HT-29 (cell line): Measurements from ENCODE around the gene LRRC46. TPM values are rescaled to one million over a fixed set of nuclear protein-coding genes. Genes with fewer than 3 reads are reported as not detected.

Source experiments
- DNase-seq: peaks from one replicate; pipeline ENCODE4 v3.0.0-alpha.2; 2015; ENCODE audit warnings: low spot score
- total RNA-seq: library from RNA; depleted of rRNA; stranded (reverse); fragments of >200 nt; shearing (Covaris generic); gene quantifications from 2 replicates; pipeline ENCODE4 v1.2.3, GENCODE V29; 2014; rRNA removed

Gene LRRC46
- 0.10 TPM in 1 of 2 replicates, not detected in the other for total RNA-seq

DNA sequence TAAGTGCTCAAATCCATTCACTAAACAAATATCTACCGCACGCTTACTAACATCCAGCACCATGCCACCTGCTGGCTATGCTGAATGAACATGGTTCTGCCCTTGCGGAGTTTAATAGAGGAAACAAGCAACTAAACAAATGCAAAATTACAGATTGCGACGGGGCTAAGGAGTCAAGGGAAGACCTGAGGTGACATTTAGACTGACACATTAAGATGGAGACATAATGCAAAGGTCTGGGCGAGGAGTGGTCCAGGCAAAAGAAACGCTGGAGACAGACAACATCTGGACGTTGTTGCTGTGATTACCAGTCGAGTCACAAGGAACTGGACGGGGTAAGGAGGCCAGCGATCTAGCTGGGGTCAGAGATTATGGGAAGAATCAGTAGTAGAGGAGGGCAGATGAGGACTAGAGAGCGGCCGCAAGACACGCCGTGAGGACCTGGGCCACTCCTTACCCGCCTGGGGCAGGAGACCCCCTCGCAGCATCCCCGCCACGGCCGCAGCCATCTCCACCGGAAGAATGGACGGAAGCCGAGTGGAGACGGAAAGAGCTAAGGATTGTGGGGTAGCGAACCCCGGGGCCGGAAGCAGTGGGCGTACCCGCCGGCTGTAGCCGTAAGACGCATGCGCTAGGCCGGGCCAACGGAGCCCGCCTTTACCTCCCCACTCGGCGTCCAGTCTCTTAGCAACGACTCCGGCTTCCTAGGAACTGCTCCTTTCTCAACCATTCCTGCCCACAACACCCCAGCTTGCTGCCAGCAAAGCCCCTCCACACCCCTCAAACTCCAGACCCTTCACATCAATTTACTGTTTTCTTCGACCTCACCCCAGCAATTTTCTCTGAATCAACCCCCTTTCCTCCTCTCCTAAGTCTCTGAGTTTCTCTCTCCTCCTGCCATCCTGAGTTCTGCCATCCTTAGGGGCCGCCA, at the start of gene LRRC46, which contains the start of gene MRPL10:
TSS of gene LRRC46 (plus strand) at position 668 of the 931 bp plus-strand sequence. CDS start 320 bp downstream, outside the sequence.
TSS of gene MRPL10 (minus strand) at position 539 of the 931 bp plus-strand sequence. CDS start at position 509, 30 bp downstream.
- peak; percentile 96 for DNase-seq

- DNase-seq: no peak
Measured at GRCh38 chr17:47785538-47786123, 45.8 kb upstream of the LRRC46 start.

DNA sequence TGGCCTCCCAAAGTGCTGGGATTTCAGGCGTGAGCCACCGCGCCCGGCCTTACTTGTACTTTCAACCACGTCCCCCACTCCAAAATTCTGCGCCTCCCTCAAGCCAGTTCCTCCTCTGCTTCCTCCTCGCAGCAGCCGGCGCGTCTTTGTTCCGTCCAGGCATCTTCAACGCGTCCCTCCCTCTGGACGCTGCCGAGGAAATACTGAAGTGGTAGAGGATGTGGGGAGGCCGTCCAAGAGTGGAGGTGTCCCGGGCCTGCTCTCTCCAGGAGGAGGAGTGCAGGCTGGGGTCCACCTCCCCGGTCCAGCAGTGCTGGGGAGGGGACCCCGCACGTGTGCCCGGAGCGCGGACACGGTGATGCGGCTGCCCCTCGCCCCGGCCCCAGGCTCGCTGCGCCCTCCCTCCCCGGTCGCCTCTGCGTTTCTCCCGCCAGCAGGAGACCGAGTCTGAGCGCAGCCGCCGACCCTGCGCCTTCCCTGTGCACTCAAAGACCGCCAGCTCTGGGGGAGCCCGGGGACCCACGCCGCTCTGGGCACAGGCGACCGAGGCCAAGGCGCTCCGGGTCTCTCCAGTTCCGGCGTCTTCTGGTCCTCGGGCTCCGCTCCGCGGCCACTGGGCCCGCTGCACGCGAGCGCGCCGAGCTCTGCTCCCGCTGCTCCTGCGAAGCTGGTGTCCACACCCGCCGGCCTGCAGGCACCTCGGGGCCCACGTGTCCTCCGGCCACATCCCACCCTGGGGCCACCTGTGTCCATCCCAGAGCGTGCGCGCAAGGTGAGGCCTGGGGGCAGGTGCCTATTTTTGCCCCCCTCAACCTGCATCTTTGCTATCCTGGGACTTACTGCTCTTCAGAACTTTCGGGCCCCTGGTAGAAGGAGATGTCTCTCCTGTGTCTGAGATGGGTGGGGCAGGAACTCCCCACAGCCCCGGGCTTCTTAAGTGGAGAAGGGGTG, 41.6 kb upstream of the LRRC46 start:
- no peak for DNase-seq

GRCh38 chr17:47791025-47791424, 40.4 kb upstream of the LRRC46 start:
- no peak for DNase-seq

- DNase-seq: no peak
Measured at GRCh38 chr17:47792457-47792856, 39.0 kb upstream of the LRRC46 start.

DNA sequence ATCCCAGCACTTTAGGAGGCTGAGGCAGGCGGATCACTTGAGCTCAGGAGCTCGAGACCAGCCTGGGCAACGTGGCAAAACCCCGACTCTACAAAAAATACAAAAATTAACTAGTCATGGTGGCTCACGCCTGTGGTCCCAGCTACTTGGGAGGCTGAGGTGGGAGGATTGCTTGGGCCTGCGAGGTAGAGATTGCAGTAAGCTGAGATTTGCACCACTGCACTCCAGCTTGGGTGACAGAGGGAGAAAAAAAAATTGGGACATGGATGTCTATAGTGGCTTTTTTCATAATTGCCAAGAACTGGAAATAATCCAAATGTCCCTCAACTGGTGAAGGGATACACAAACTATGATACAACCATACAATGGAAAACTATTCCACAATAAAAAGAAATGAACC, 38.5 kb upstream of the LRRC46 start:
- DNase-seq: no peak

DNA sequence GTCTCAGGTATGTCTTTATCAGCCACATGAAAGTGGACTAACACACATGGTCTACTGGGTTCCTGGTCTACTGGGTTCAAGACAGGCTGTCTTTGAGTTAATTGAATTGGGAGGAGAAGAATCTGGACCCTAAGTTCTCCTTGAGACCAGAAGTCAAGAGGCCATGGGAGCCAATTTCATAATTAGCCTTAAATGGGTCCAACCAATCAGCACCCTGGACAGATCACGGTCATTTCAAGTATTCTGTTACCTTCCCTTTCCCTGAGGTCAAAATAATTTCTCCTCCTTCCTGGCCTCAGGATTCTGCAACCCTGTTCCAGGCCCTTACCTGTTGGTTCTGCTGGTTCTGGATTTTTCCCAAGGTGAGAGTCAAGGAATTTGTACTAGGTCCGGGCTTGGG, 33.7 kb upstream of the LRRC46 start:
- no peak for DNase-seq

GRCh38 chr17:47800686-47801085, 30.8 kb upstream of the LRRC46 start:
- no peak for DNase-seq

DNA sequence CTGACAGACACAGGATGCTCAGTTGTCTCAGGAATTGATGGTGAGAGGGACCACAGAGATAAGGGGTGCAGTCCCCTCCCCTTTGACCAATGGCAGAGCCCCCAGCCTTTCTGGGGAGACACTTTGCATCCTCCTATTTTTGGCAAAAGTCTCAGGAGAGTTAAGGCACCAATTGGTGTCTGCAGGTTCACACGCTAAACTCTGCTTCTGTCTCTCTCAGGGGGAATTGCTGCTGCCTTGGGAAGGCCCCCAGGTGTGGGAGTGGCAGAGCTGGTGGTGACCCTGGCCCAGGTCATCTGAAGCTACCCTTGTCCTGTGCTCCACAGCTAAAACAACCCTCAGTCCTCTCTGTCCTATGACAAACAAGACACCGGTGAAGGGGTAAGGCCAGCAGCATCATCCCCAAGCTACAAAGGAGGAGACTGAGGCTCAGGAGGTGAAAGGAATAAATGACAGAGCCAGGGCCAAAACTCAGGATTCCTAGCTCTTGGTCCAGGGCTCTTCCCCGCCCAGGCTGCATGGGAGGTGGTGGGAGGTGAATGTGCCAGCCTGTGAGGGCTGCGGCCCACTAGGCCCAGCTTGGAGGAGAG, 30.2 kb upstream of the LRRC46 start:
- no peak for DNase-seq

- DNase-seq: no peak
Measured at GRCh38 chr17:47801906-47802305, 29.6 kb upstream of the LRRC46 start.

- peak; percentile 82 for DNase-seq
Measured at GRCh38 chr17:47802341-47803022, 29.0 kb upstream of the LRRC46 start.

GRCh38 chr17:47803201-47803600, 28.3 kb upstream of the LRRC46 start:
- DNase-seq: no peak

GRCh38 chr17:47803751-47804150, 27.7 kb upstream of the LRRC46 start:
- no peak for DNase-seq

GRCh38 chr17:47804461-47804860, 27.0 kb upstream of the LRRC46 start:
- no peak for DNase-seq

DNA sequence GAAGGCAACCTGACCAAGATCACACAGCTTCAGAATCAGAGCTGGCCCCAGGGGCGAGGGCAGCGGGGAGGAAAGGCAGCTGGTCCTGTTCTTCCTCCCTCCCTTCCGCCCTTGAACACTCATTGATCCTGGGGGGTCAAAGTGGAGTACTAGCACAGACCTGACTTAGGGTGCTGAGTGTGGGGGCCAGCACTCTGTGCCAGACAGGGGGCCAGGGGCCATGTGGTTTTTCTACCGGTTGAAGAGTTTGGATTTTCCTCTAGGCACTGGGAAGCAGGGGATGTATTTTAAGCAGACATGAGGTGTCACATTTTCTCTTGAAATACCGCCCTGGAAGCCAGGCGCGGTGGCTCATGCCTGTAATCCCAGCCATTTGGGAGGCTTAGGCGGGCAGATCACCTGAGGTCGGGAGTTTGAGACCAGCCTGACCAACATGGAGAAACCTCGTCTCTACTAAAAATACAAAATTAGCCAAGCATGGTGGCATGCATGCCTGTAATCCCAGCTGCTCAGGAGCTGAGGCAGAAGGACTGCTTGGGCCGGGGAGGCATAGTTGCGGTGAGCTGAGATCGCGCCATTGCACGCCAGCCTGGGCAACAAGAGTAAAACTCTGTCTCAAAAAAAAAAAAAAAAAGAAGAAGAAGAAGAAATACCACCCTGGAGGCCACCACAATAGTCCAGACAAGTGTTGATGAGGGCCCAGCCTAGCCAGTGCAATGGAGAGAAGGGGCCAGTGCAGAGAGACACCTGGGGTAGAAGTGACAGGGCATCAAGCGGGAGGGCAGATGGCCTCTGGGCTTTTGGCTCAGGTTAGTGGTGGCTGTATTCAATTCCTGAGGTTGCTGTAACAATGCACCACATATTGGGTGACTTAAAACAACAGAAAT, 25.2 kb upstream of the LRRC46 start:
- no peak for DNase-seq

DNA sequence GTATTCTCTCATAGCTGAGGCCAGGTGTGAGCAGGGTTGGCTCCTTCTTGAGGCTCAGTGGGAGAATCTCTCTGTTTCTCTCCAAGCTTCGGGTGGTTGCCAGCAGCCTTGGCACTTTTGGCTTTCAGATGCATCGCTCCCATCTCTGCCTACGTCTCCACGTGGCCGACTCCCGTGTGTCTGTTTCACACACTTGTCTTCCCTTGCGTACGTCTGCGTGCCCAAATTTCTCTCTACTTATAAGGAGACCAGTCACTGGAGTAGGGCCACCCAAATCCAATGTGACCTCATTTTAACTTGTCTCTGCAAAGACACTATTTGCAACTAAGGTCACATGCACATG, 24.6 kb upstream of the LRRC46 start:
- no peak for DNase-seq

DNA sequence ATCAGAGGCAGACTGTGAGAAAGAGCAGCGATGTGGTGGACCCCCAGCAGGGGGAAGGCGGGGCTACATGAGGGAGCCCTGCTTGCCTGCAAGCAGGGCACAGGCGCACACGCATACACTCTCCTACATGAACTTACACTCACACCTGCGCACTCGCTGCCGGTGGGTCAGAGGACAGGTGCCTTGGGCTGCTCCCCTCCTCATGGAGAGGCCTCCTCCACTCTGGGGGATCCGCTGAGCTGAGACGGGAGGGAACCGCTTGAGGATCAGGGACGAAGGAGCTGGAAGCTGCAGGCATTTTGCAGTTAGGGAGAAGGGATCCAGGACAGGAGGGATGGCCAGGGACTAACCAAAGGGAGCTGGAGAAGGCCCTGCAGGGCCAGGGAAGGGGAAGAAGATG, 24.0 kb upstream of the LRRC46 start:
- no peak for DNase-seq

DNA sequence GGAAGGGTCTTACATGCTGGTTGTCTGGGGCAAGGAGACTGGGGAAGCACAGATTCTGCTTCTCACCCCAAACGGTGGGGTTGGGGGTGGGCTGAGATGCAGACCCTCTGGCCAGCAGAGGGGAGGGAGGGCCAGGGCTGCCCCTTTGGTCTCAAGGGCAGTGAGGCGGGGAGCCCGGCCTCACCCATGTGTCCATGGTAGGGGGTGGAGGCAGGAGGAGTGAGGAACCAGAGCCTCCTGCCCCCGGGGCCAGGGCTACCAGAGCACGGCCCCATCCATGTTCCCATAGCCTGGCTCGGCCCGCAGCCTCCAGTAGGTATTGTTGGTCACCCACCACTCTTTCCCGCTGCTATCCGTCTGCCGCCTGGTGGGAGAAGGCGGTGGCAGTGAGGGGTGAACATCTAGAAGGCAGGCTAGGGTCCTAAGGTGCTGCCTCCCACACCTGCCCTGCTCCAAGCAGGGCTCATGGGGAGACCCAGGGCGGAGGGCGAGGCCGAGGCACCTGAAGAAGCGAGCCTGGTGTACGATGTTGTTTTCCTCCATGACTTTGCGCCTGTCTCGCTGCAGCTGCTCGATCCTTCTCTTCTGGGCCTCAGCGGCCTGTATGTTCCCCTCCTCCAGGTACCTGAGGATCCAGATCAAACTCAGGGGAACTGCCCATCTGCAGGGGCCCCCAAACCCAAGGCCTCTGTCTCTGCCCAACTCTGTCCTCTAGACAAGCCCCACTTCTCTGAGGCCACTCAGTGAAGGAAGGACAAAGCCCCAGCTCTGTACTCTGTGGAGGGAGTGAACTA, 23.2 kb upstream of the LRRC46 start:
- no peak for DNase-seq
